Lower leg skin (tissue), 4 donors: ENCODE measurements around the gene DMD. TPM values are rescaled to one million over a fixed set of nuclear protein-coding genes. Genes with fewer than 3 reads are reported as not detected.
"Not testable (repeated sequence)": the region's sequence is repeated elsewhere in the genome, so short reads cannot be mapped to it uniquely, and the experiment has no call there.

ENCODE experiments used
- DNase-seq, 2 donors: peaks; one replicate each; pipeline ENCODE4 v3.0.0-alpha.2; 2019; ENCODE audit warnings: low spot score in 2 of 2
- H3K4me3 ChIP-seq: fragments of 200-600 bp; sonication (generic); 2 replicates; pipeline ENCODE4 v1.5.1; 2017; ENCODE audit warnings: mild to moderate bottlenecking, low read depth; ENCODE audit not compliant: poor library complexity, severe bottlenecking
- CTCF ChIP-seq, 3 donors: fragments of 450-650 bp; IDR thresholded peaks; one replicate each; pipeline ENCODE4 v1.5.1; 2016; ENCODE audit warnings: antibody characterized with exemption in 3 of 3, mild to moderate bottlenecking in 3 of 3, moderate library complexity in 2 of 3
- POLR2A ChIP-seq, 2 donors: fragments of 450-650 bp; IDR thresholded peaks; one replicate each; pipeline ENCODE4 v1.6.1; 2016 to 2017; ENCODE audit warnings: antibody characterized with exemption in 2 of 2, mild to moderate bottlenecking in 1 of 2, moderate library complexity in 1 of 2
- WGBS, 2 donors: methylation state at CpG; one replicate each; pipeline ENCODE4 v1.1.5; 2018; 5-methylcytosine and 5-hydroxymethylcytosine counted together
- intact Hi-C: fragments of 100-400 bp; cut with DNase I; formaldehyde crosslinking; loops from one replicate; pipeline ENCODE4 v1.15.0; 2023; ENCODE audit warnings: low total_unique reads
- total RNA-seq, 4 donors: library from RNA; depleted of rRNA; stranded (reverse); fragments of >200 nt; gene quantifications; one replicate each; pipeline ENCODE4 v1.1.0, GENCODE V29; 2016

The DMD gene
- total RNA-seq, 4 donors from 2014 or later = 23.0 to 27.5 (median 26.7) TPM

- 68 to 72% methylated on average over 8 of the region's 8 CpGs for WGBS, 2 donors
- TF ChIP-seq POLR2A (IDR thresholded peaks at IDR 0.05) (no peak), CTCF (IDR thresholded peaks at IDR 0.05) (no peak)
- no peak overlapping the region for H3K4me3 ChIP-seq
- intact Hi-C loops = loop anchor here (10.0 kb wide), 1 partner anchor 796 kb away; no protein-coding TSS in a partner anchor
- no peak for DNase-seq
Measured at GRCh38 chrX:32538554-32538953, 672.8 kb downstream of the DMD start.

GRCh38 chrX:32533848-32534247, 677.5 kb downstream of the DMD start:
- WGBS, 2 donors = 69 to 92% methylated on average over 4 of the region's 4 CpGs
- no peak for DNase-seq
- intact Hi-C loops = loop anchor here (10.0 kb wide), 1 partner anchor 801 kb away; no protein-coding TSS in a partner anchor
- TF ChIP-seq CTCF (IDR thresholded peaks at IDR 0.05) = no peak
- H3K4me3 ChIP-seq = no peak overlapping the region

- no peak overlapping the region for H3K4me3 ChIP-seq
- intact Hi-C loops = loop anchor here (10.0 kb wide), 1 partner anchor 803 kb away; no protein-coding TSS in a partner anchor
- DNase-seq = no peak
- 73 to 86% methylated on average over 4 of the region's 4 CpGs for WGBS, 2 donors
- TF ChIP-seq POLR2A (IDR thresholded peaks at IDR 0.05) = no peak
- TF ChIP-seq CTCF (IDR thresholded peaks at IDR 0.05) = no peak
Measured at GRCh38 chrX:32532262-32532661, 679.1 kb downstream of the DMD start.

GRCh38 chrX:32530802-32531403, 680.4 kb downstream of the DMD start:
- 0 to 2% methylated on average over 3 of the region's 3 CpGs for WGBS, 2 donors
- intact Hi-C loops = loop anchor here (10.0 kb wide), 1 partner anchor 804 kb away; no protein-coding TSS in a partner anchor

GRCh38 chrX:32528451-32528850, 682.9 kb downstream of the DMD start:
- intact Hi-C loops = not testable (repeated sequence)

More at GRCh38 chrX:32530802-32531403, 680.4 kb downstream of the DMD start:
- no peak for TF ChIP-seq CTCF (IDR thresholded peaks at IDR 0.05)
- TF ChIP-seq POLR2A (IDR thresholded peaks at IDR 0.05) = no peak
- no peak for DNase-seq
- no peak overlapping the region for H3K4me3 ChIP-seq

GRCh38 chrX:32525234-32525633, 686.1 kb downstream of the DMD start:
- intact Hi-C loops = no loop called here
- H3K4me3 ChIP-seq = no peak overlapping the region
- TF ChIP-seq CTCF (IDR thresholded peaks at IDR 0.05) (no peak), POLR2A (IDR thresholded peaks at IDR 0.05) (no peak)
- WGBS, 2 donors = 80 to 83% methylated on average over 5 of the region's 5 CpGs
- DNase-seq = no peak

More at GRCh38 chrX:32528451-32528850, 682.9 kb downstream of the DMD start:
- DNase-seq, H3K4me3 ChIP-seq: not testable (repeated sequence)
